Type B pancreatic cell (in vitro differentiated cells): ENCODE measurements around the gene C9orf85. TPM values are rescaled to one million over a fixed set of nuclear protein-coding genes. Genes with fewer than 3 reads are reported as not detected.
"Not testable (repeated sequence)": the region's sequence is repeated elsewhere in the genome, so short reads cannot be mapped to it uniquely, and the experiment has no call there.

Source experiments
- DNase-seq: peaks from one replicate; pipeline ENCODE4 v3.0.0; 2021; ENCODE audit warnings: mixed read lengths; ENCODE audit not compliant: unreplicated experiment; ENCODE audit errors: extremely low spot score
- H3K27ac Mint-ChIP-seq: 2 replicates; pipeline ENCODE4 v1.8.0; 2021; ENCODE audit warnings: mild to moderate bottlenecking, mixed read lengths
- H3K27me3 Mint-ChIP-seq: 2 replicates; pipeline ENCODE4 v1.8.0; 2021; ENCODE audit warnings: mixed read lengths
- H3K36me3 Mint-ChIP-seq: 2 replicates; pipeline ENCODE4 v1.8.0; 2021; ENCODE audit warnings: mixed read lengths
- H3K4me1 Mint-ChIP-seq: one replicate; pipeline ENCODE4 v1.8.0; 2021; ENCODE audit warnings: mixed read lengths; ENCODE audit not compliant: unreplicated experiment
- H3K4me3 Mint-ChIP-seq: 2 replicates; pipeline ENCODE4 v1.8.0; 2021; ENCODE audit warnings: mild to moderate bottlenecking, mixed read lengths
- H3K9me3 Mint-ChIP-seq: 2 replicates; pipeline ENCODE4 v1.8.0; 2021; ENCODE audit warnings: mixed read lengths
- total RNA-seq: library from RNA; stranded (reverse); gene quantifications from 2 replicates; pipeline ENCODE4 v1.2.1, GENCODE V29; 2021; ENCODE audit warnings: low replicate concordance
- TF ChIP-seq, protein P1 (sequence below): fragments of 200-600 bp; sonication (generic); conservative IDR thresholded peaks from 2 replicates; pipeline ENCODE4 v1.5.0; 2021; ENCODE audit warnings: antibody characterized with exemption, mild to moderate bottlenecking

The C9orf85 gene
- total RNA-seq, 1 donor from 2014 or later, result 17.9 TPM

DNA sequence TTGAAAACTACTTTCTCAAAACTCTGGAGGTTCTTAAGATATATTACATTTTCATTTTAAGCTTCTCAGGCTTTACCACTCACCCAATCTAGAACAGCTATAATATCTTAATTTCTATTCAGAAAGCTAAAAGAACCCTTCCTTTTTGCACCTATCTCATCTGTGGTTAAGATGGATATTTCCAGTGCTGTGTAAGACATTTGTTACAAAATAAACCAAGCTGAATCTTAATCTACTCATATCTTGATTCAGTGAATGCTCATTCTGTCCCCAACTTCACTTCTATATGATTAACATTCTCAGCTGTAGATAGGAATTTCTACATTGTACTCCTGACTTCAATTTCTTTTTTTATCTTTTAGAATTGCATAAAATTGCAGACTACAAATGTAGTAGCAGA lies 15.5 kb upstream of the C9orf85 start:
- Mint-ChIP-seq H3K27ac (no peak overlapping the region), H3K9me3 (no peaks in the 10 kb centered on the region), H3K4me3 (no peak overlapping the region), H3K36me3 (peaks cover 13% of the 10 kb centered on the region), H3K27me3 (no peaks in the 10 kb centered on the region), H3K4me1 (peaks cover 18% of the 10 kb centered on the region)
- TF ChIP-seq, protein P1, sequence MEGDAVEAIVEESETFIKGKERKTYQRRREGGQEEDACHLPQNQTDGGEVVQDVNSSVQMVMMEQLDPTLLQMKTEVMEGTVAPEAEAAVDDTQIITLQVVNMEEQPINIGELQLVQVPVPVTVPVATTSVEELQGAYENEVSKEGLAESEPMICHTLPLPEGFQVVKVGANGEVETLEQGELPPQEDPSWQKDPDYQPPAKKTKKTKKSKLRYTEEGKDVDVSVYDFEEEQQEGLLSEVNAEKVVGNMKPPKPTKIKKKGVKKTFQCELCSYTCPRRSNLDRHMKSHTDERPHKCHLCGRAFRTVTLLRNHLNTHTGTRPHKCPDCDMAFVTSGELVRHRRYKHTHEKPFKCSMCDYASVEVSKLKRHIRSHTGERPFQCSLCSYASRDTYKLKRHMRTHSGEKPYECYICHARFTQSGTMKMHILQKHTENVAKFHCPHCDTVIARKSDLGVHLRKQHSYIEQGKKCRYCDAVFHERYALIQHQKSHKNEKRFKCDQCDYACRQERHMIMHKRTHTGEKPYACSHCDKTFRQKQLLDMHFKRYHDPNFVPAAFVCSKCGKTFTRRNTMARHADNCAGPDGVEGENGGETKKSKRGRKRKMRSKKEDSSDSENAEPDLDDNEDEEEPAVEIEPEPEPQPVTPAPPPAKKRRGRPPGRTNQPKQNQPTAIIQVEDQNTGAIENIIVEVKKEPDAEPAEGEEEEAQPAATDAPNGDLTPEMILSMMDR, result no peak
- no peak for DNase-seq

DNA sequence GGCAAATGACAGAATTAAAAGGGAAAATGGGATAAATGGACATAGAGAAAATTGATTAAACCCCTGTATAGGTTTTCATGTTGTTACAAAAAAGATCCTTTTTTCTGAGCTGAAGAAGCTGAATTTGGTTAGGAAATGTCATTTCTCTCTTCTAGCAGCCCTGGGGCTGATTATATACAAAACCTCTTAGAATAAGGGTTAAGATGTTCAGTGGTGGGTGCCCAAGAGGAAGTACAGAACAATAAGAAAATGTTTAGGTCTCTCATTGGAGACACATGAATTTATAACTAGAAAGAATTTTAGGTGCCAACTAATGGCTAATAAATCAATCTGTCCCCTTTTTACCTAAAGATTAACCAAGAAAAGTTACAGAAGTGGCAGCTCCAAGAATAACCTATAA lies 14.7 kb upstream of the C9orf85 start:
- no peak overlapping the region for H3K27ac Mint-ChIP-seq
- H3K4me3 Mint-ChIP-seq, result no peak overlapping the region
- peaks cover 13% of the 10 kb centered on the region for H3K36me3 Mint-ChIP-seq
- TF ChIP-seq, protein P1, result no peak
- no peaks in the 10 kb centered on the region for H3K9me3 Mint-ChIP-seq
- DNase-seq, result no peak
- H3K4me1 Mint-ChIP-seq, result peaks cover 23% of the 10 kb centered on the region
- H3K27me3 Mint-ChIP-seq, result no peaks in the 10 kb centered on the region

DNA sequence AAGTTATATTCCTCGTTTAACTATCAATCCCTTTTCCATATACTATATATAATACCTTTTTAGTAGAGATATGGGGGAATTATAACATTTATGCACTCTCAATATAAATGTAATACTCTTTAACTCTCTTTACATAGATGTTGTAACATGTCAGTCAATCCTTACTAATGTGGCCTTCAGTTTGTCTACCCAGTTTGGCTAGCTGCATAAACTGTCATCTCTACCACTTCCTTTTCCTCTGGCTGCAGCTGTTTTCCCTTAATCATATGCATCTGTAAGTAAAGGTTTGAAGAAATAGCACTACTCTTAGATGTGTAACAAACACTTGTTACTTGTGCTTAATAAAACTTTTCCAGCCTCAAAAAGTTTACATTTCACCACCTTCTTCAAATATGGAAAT lies 13.9 kb upstream of the C9orf85 start:
- DNase-seq, result no peak
- Mint-ChIP-seq H3K9me3 (no peaks in the 10 kb centered on the region), H3K4me1 (peaks cover 31% of the 10 kb centered on the region), H3K36me3 (peaks cover 13% of the 10 kb centered on the region), H3K27ac (no peak overlapping the region), H3K4me3 (no peak overlapping the region), H3K27me3 (no peaks in the 10 kb centered on the region)
- TF ChIP-seq, protein P1, result no peak

DNA sequence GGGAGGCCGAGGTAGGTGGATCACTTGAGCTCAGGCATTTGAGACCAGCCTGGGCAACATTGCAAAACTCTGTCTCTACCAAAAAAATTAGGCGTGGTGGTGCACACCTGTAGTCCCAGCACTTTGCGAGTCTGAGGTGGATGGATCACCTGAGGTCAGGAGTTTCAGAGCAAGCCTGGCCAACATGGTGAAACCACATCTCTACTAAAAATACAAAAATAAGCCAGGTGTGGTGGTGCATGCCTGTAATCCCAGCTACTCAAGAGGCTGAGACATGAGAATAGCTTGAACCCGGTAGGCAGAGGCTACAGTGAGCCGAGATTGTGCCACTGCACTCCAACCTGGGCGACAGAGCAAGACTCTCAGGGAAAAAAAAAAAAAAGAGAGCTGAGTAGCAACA lies 12.7 kb upstream of the C9orf85 start:
- peaks cover 39% of the 10 kb centered on the region for H3K4me1 Mint-ChIP-seq
- H3K36me3 Mint-ChIP-seq, result peaks cover 13% of the 10 kb centered on the region
- DNase-seq, H3K9me3 Mint-ChIP-seq, H3K27me3 Mint-ChIP-seq, H3K27ac Mint-ChIP-seq, H3K4me3 Mint-ChIP-seq: not testable (repeated sequence)

DNA sequence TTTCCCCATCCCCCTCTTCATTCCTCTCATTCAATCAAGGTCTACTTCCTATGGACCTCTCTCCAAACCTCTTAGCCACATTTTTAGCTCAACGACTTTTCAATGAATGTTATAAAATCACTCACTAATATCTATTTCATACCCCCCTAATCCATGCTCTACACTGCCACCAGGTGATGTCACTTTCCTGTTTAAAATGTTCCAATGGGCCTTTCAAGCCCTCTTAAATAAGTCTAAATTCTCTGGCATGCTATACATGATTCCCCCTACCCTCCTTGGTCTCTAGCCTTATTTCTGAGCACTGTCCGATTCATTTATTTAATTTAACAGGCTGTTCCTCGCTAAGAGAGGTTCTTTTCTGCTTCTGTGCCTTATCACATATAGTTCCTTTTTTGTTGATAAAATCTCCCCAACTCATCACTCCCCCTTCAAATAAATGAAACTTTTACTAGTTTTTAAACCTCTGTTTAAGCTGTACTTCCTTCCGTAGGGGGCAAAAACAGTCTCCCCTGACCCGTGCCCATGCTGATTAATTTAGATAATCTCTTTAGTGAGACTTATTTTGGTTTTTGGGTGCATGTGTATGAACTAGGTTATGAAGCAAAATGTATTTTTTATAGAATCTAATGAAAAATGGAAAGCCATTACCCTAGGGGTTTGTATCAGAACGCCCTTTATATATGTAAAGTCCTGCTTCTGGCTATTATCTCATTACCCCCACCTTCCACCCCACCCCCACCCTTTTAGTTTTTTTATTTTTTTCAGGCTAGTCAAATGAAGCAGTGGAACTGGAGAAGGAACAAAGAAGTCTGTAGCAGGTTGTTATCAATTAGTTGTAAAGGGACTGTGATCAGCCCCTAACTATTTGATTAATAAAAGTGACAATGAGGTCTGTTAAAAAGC lies 9.5 kb upstream of the C9orf85 start:
- Mint-ChIP-seq H3K27me3 (no peaks in the 10 kb centered on the region), H3K4me3 (no peak overlapping the region), H3K9me3 (no peaks in the 10 kb centered on the region), H3K4me1 (peaks cover 42% of the 10 kb centered on the region), H3K36me3 (peaks cover 12% of the 10 kb centered on the region), H3K27ac (no peak overlapping the region)
- TF ChIP-seq, protein P1, result no peak
- no peak for DNase-seq

DNA sequence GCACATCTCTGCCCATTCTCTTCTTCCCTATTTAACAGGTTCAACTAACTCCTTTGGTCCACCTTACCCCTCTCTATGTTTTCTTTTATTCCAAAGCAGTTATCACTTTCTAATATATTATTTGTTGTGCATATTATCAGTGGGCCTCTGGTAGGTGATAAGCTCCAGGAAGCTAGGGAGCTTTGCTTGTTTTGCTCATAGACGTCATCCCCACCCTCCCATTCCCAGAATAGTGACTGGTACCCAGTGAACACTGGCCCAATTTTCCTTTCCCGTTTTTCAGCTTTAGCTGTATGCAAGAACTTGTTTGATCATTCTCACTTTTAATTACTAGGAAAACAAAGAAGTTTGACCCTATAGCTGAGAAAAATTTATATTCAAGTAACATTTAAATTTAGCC lies 7.4 kb upstream of the C9orf85 start:
- peaks cover 9% of the 10 kb centered on the region for H3K36me3 Mint-ChIP-seq
- H3K27ac Mint-ChIP-seq, result no peak overlapping the region
- no peak for DNase-seq
- no peak overlapping the region for H3K4me3 Mint-ChIP-seq
- H3K27me3 Mint-ChIP-seq, result no peaks in the 10 kb centered on the region
- TF ChIP-seq, protein P1, result no peak
- H3K9me3 Mint-ChIP-seq, result no peaks in the 10 kb centered on the region
- peaks cover 42% of the 10 kb centered on the region for H3K4me1 Mint-ChIP-seq
